Stimulated activated CD4-positive, alpha-beta T cell treated with anti-CD3 and anti-CD28 coated beads, Interleukin-1b, Interleukin-23, amount 100 ng/mL, for 1 hour (primary cell): ENCODE data around the gene NDUFS7.

Experiments
- DNase-seq, 2 donors: peaks; one replicate each; pipeline ENCODE4 v3.0.0-alpha.2; 2020; ENCODE audit warnings: low read depth in 2 of 2

The NDUFS7 gene

DNA sequence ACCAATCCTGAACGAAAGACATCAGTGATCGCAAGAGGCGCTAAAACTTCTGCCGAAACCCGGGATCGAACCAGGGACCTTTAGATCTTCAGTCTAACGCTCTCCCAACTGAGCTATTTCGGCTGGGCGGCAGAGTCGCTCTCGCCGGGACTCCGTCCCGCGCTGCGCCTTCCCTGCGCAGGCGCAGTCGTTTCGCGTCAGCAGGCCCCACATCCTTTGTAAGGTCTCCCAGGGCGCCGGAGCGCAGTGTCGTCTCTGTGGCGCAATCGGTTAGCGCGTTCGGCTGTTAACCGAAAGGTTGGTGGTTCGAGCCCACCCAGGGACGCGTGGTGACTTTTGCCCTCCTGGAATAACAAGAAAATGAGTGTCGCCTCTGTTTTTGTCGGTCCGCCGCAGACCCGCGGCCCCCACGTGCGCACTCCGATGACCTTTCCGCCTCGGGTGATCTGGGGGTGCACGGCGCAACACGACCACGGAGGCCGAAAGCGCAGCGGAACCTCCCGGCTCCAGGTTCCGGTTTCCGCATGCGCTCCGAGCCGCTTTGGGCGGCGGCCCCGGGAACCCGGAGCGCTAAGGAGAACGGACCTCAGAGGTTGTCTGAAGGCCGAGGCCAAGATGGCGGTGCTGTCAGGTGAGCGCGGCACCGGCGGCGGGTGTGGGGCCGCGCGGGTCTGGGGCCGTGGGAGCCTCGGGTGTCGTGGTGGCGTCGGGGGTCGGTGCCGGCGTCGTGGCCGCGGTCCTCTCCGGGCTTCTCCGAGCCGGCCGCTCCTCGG is at the start of gene NDUFS7:
TSS of gene NDUFS7 (plus strand) at position 596 of the 773 bp plus-strand sequence. CDS start at position 616, 20 bp downstream.
- DNase-seq: peak; percentile 85 to 94

DNA sequence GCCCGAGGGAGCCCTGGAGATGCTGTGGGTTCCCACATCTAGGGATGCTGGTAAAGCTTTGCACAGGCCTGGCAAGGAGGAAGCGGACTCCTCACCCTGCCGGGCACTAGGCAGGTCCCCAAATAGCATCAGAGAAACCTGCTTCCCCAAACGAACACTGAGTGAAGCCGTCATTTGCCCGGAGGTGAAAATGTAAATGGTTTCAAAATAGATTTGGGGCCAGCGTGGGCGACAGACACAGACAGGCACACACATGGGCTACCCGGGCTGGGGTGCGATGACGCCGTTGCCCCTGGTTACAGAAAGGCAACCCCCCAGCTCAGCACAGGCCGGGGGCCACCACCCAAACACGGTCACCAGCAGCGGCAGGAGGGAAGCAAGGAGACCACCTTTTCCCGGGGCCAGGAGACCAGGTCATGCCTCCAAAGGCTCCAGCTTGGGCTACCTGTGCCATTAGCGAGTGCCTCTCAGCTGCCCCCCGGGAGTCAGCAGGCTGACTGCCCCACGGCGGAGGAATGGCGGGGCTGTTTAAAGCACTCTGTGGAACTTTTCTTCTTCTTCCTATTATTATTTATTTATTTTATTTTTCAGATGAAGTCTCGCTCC is 47.5 kb upstream of the NDUFS7 start:
- no peak for DNase-seq

DNA sequence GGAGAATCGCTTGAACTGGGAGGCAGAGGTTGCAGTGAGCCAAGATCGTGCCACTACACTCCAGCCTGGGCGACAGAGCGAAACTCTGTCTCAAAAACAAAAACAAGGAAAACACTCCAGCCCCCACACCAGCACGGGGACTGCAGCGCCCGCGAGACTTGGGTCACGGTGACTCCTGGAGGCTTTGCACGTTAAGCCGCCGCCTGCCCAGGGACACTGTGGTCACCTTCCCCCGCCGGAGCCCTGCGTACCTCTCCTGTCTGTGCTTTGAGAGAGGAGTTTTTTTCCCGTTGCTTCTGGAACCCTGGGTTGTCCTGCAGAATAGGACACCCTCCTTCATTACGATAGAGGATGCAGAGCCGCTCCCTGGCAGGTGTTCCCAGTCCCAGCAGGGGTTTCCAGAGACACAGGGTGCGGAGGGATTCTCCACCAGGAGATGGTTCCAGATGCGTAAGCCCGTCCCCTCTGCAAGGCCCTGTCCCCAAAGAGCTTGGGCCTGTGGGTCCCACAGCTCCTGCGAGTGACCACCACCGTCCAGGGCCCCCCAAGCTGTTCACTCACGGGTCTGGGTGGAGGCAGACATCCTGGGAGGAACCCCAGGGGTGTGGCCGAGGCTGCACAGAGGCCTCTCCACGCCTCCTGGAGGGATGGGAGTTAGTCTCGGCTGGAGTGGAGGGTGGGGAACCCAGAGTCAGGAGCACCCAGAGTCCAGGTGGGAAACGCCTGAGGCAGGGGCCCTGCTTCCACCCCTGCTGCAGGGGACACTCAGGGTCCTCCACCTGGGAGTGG is 42.8 kb upstream of the NDUFS7 start:
- DNase-seq: no peak

DNA sequence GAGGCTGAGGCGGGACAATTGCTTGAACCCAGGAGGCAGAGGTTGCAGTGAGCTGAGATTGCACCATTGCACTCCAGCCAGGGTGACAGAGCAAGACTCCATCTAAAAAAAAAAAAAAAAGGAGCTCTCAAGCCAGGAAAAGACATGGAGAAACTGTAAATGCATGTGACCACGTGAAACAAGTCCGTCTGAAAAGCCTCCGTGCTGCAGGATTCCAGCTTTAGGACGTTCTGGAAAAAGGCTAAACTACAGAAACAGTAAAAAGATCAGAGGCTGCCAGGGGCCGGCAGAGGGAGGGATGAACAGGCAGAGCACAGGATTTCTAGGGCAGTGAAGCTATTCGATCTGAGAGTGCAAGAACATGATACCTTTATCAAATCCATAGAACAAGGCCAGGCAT is 40.7 kb upstream of the NDUFS7 start:
- DNase-seq: no peak

DNA sequence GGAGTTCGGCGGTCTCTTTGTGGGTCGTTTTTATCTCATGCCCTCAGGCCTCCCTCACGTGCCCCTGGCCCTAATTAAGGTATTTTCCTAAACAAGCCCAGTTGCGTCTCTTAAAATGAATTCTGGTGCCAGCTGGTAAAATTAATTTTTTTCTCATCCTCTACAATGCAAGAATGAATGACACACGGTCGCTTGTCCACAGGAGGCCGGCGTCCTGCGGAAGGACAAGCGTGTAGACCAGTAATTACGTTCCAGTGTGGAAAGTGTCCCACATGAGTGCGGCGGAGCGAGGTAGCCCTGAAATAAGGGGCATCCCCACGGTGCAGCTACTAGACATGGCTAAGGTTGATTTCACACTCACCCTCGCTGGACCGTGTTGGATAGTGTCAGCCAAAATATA is 34.5 kb upstream of the NDUFS7 start:
- no peak for DNase-seq

DNA sequence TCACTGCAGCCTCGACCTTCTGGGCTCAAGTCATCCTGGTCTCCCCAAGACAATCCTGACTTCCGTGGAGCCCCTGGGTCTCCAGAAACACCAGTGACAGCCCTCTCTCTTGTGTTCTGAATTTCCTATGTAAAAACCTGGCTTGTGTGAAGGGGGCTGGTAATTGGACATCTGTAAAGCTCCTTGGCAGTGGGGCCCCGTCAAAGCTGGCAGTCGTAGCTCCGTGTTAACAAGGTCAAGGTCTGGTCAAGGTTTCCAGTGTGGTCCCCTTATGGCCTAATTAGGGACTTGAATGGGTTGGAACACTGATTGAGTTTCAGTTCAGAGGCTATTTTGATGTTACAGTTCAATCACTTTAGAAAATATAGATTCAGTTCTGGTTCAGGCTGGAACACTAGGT is 32.8 kb upstream of the NDUFS7 start:
- DNase-seq: no peak

DNA sequence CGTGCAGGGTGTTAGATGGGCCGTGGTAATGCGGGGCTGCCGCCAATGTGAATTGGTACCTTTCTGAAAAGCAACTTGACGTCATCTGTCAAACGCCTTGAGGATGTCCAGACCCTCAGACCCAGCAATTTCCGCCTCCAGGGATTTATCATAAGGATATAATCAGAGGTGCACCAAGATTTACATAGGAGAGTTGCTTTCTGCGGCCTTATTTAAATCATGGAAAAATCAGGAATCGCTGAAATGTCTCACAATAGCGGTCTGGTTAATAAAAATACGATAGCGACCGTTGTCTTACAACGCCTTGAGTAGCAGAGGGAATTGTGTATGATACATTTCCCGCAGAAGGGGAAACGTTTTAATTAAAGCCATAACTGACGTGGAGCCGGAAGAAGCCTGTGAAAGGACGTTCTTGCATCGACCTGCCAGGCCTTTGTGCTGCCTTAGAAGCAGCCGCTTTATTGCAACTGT is 32.3 kb upstream of the NDUFS7 start:
- no peak for DNase-seq

DNA sequence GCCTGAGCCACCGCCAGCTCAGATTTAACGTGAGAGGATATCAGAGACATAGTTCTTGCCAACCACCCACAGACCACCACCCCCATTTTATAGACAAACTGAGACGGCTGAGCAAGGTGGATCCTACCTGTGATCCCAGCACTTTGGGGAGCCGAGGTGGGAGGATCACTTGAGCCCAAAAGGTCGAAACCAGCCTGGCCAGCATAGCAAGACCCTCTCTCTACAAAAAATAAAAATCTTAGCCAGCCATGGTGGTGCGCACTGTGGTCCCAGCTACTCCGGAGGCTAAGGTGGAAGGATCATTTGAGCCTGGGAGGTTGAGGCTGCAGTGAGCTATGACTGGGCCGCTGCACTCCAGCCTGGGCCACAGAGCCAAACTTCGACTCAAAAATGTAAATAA is 30.6 kb upstream of the NDUFS7 start:
- DNase-seq: no peak

DNA sequence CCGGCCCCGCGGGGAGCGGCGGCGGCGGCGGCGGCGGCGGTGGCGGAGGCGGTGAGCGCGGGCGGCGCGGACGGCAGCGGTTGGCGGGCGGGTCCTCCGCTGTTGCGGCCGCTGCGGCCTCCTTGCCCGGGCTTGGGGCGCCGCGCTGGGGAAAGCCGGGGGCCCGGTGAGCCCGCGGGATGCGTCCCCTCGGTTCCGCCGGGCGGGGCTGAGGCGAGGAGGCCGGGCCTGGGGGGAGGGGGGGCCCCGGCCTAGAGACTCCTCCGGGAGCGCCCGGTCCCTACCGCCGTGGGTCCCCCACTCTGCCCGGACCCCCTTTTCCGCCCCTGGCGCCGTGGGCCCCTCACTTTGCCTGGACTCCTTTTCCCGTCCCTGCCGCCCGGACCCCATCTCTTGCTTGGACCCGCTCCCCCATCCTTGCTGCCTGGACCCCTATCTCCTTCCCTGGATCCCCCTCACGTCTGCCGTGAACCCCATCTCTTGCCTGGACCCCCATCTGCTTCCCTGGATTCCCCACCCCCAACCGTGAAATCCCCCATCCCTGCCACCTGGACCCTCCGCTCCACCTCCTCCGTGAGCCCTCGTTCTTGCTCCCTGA is 28.6 kb upstream of the NDUFS7 start:
- no peak for DNase-seq

DNA sequence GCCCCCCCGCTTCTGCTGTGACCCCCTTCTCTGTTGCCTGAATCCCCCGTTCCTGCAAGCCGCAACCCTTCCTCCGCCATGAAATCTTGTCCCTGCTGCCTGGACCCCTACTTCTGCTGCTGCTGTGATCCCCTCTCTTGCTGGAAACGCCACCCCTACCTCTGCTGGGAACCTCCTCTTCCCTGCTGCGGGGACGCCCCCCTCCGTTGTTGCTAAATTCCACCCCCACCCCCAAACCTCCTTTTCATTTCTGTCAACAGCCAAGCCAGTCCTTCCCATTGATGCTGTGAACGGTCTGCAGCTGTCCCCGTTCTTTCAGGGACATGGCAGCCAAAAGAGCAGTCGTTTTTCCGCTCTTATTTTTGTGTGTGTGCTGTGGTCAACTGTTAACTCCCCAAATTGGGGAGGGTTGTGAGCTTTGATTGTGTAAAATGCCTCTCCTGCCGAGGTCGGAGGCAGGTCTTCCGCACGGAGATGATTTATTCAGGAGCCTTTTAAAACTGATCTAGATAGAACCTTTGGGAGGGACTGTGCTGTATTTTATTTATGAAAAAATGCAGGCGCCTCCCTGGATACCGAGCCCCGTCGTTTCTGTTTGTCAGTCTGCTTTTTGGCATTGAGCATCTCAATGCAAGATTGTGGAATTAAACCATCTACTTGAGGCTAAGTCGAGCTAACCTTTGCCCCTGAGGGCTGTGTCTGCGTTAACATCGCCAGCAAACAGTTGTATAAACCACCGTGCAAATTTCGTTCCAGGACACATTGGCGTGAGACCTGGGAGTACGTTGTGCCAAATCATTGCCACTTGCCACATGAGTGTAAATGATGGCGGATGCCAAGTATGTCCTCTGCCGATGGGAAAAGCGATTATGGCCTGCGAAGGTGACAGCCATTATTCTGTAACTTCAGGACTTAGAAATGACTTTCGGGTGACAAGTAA is 27.9 kb upstream of the NDUFS7 start:
- no peak for DNase-seq

DNA sequence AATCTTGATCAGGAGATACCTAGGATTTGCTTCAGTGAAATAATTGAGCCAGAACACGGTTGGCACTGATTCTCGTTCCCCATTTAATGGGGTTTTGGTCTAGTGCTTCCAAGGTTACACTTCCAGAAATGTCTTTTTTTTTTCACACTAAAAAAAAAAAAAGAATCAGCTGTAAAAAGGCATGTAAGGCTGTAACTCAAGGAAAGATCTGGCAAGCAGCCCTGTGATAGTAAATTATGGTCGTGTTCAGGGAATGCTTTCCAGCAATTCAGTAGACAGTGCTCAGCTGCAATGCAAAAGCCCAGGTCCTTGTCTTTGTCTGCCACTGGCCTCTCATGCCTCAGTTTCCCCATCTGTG is 27.2 kb upstream of the NDUFS7 start:
- no peak for DNase-seq

DNA sequence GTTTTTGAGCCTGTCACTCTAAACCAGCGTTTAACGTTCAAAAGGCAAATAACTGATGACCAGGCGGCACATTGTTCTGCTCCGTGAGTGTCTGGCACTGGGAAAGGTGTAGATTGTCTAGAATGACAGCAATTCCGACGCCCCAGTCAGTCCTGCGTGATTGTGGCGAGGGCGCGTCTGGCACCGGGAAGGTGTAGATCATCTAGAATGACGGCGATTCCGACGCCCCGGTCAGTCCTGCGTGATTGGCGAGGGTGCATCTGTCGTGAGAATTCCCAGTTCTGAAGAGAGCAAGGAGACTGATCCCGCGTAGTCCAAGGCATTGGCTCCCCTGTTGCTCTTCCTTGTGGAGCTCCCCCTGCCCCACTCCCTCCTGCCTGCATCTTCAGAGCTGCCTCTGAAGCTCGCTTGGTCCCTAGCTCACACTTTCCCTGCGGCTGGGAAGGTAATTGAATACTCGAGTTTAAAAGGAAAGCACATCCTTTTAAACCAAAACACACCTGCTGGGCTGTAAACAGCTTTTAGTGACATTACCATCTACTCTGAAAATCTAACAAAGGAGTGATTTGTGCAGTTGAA is 26.1 kb upstream of the NDUFS7 start:
- no peak for DNase-seq

DNA sequence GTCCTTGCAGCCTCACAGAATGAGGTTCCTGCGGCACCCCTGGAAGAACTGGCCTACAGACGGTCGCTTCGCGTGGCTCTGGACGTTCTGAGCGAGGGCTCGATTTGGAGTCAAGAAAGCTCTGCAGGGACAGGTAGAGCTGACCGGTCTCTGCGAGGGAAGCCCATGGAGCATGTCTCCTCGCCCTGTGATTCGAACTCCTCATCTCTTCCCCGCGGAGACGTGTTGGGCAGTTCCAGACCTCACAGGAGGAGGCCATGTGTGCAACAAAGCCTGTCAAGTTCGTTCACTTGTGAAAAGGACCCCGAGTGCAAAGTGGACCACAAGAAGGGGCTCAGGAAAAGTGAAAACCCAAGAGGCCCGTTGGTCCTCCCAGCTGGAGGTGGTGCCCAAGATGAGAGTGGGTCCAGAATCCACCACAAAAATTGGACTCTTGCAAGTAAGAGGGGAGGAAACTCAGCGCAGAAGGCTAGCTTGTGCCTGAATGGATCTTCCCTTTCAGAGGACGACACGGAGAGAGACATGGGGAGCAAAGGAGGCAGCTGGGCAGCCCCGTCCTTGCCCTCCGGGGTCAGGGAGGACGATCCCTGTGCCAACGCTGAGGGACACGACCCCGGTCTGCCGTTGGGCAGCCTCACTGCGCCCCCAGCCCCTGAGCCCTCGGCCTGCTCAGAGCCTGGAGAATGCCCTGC is 23.4 kb upstream of the NDUFS7 start:
- DNase-seq: no peak

DNA sequence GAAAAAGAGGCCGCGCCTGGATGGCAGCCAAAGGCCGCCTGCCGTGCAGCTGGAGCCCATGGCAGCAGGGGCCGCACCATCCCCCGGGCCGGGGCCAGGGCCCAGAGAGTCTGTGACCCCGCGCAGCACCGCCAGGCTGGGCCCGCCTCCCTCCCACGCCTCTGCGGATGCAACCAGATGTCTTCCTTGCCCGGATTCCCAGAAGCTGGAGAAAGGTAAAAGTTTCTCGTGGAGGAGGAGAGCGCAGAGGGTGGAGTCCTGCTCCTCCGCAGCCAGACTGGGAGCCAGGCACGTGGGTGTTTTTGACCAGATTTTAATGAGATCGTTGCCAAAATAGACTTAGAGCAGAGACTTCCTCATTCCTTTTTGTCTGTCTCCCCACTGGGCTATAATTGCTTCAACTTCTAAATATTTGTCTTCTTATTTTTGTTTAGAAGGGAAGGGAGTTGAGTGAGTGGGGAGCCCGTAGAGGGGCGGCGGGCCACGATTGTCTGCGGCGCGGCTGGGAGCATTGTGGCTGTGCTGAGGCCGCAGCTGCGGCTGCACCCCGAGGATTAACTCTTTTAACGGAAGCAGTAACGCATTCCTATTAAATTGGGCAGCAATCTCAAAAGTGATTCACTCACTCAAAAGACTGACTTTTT is 22.8 kb upstream of the NDUFS7 start:
- no peak for DNase-seq

DNA sequence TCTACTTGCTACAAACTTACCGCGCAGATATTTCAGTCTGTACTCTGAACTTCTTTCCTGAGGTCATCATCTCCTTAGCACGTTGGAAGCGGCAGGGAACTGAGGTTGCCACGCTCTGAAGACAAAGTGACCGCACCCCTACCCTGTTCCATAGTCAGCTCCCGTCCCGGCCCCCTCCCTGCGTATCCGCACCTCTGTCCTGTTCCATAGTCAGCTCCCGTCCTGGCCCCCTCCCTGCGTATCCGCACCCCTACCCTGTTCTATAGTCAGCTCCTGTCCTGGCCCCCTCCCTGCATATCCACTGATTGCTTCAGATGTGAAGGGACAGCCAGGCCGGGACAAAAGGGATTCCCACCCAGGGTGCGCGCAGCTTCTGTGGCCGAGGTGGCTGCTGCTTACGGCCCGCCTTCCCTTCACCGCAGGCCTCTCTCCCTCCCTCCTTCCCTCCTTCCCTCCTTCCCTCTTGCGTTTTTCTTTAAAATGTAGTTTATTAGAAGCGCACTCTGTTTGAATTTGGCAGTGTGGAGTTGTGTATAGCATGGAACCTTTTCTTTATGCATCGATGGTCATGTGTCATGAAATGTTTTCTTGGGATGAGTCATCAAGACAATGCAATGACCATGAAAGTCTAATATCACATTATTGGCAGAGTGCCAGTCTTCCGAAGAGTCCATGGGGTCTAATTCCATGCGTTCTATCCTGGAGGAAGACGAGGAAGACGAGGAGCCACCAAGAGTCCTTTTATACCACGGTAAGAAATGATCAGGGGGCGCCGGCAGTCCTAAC is 21.9 kb upstream of the NDUFS7 start:
- DNase-seq: no peak

DNA sequence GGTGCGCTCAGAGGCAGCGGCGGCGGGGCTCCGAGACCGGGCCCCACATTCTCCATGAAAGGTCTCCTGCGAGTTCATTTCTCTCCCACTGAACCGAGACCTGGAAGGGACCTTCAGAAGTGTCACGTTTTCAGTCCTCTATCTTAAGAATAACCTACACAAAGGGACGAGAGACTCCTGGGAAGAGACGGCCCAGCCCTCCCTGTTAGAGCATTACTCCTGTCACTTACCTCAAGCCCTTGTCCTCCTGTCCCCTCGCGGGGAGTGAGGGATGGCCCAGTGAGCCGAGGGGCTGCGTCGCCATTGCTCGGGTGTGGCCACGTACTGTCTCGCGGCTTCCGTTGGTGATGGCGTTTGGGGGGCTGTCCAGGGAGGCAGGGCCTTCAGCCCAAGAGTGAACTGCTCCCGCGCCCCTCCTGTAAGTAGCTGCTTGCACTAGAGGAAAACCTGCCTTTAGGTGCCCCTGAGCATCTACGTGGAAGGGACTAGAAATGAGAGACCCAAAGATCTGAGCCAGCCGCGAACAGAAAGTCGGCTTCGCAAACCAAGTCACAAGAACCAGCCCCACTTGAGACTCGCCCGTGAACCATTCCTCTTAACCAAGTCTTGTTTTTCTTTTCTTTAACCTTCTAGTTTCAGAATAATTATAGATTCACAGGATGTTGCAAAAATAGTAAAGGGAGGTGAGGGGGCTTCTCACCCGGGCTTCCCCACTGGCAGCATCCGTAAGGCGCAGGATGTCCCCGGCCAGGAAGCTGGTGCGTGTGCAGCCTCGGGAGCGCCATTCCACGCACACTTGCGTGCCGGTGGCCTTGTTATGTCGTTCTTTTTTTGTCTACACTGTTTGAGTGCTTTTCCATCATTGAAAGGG is 21.1 kb upstream of the NDUFS7 start:
- DNase-seq: no peak

DNA sequence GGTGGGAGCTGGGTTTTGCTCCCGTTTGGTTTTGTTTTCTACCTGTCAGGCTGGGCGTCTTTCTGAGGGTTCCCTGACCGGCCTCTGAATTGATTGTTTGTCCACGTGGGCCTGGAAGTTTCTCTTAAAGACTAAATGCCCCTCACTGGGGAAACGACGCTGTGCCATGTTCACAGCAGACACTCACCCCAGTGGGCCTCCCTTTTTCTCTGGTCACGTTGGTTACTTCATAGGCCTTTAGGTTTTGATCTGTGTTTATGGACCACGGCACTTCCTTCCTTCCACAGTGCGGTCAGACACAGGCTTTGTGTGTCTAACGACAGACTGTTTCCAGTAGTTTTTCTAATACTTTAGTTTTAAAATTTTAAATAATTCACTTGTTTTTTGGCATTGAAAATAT is 20.1 kb upstream of the NDUFS7 start:
- DNase-seq: no peak
